Urinary bladder (tissue), 4 donors: ENCODE results near the gene SHC2. TPM values are rescaled to one million over a fixed set of nuclear protein-coding genes. Genes with fewer than 3 reads are reported as not detected.
A peak's percentile ranks its signal among the peaks of the same experiment; 100 is the strongest.

Experiments used
- DNase-seq: peaks from one replicate; pipeline ENCODE4 v3.0.0-alpha.2; 2015; ENCODE audit errors: extremely low spot score
- H3K27ac ChIP-seq: one replicate; pipeline ENCODE4 v1.5.1; 2013; ENCODE audit warnings: low read depth, mild to moderate bottlenecking, moderate library complexity
- H3K36me3 ChIP-seq: one replicate; pipeline ENCODE4 v1.6.1; 2013; ENCODE audit warnings: mild to moderate bottlenecking, moderate library complexity; ENCODE audit not compliant: insufficient read depth
- H3K4me1 ChIP-seq: one replicate; pipeline ENCODE4 v1.6.1; 2013; ENCODE audit warnings: mild to moderate bottlenecking, moderate library complexity; ENCODE audit not compliant: insufficient read depth
- H3K4me3 ChIP-seq: one replicate; pipeline ENCODE4 v1.5.1; 2013; ENCODE audit warnings: low read depth, low read length
- WGBS: extraction: QIAGEN DNeasy Blood & Tissue Kit; methylation state at CpG from one replicate; pipeline ENCODE4 v1.1.7; 2013; 5-methylcytosine and 5-hydroxymethylcytosine counted together
- polyA plus RNA-seq: library from polyadenylated mRNA; stranded (reverse); fragments of 200-250 nt; gene quantifications from one replicate; pipeline ENCODE4 v1.2.3, GENCODE V29; 2013
- total RNA-seq: library from RNA; depleted of rRNA; stranded (reverse); fragments of >200 nt; gene quantifications from one replicate; pipeline ENCODE4 v1.2.3, GENCODE V29; 2014
- donor health status: healthy with polysubstance abuse.
- donor health status: healthy.

SHC2 gene
- total and polyA plus RNA-seq, 2 donors: 10.8 to 24.2 TPM

DNA sequence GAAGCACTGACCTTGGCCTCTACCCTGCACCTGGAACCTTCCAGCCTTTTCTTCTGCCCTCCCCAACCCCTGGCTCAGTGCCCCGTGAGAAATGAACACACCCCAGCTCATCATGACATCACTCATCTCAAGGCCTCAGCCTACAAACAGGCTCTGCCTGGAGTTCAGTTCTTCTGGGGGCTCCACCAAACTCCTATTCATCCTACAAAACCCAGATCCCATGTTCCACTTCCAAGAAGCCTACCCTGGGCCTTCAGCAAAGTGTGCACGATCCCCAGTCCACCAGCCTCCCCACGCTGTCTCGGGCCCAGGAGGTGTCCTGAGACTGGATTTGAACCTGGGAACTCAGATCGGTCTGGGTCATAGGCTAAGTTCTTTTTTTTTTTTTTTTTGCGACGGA is 9.0 kb upstream of the SHC2 start:
- H3K27ac ChIP-seq: no peak overlapping the region
- H3K4me1 ChIP-seq: no peaks in the 10 kb centered on the region
- H3K4me3 ChIP-seq: no peak overlapping the region
- WGBS: 81% methylated on average over 7 of the region's 7 CpGs
- DNase-seq: no peak
- no peaks in the 10 kb centered on the region for H3K36me3 ChIP-seq

GRCh38 chr19:468587-469256 is 7.9 kb upstream of the SHC2 start:
- DNase-seq: no peak
- 80% methylated on average over 27 of the region's 27 CpGs for WGBS
- H3K27ac ChIP-seq: no peak overlapping the region
- H3K4me1 ChIP-seq: no peaks in the 10 kb centered on the region
- no peak overlapping the region for H3K4me3 ChIP-seq
- H3K36me3 ChIP-seq: no peaks in the 10 kb centered on the region

DNA sequence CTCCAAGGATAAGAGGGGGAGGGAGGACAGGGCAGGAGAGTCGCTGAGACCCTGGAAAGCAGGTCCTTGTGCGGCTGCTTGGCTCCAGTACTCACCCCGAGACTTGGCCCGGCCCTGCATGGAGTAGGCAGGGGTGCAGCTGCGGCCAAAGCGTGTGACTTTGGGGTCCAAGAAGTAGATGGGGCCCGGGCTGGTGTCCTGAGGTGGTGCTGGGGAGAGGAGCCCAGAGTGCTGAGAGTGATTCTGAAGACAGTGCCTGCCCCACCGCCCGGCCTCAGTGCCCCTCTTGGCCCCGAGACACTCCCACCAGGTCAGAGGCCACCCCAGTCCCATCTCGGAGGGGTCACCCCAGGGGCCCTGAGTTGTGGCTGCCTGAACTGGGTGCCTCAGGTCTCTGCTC is 6.7 kb upstream of the SHC2 start:
- WGBS: 82% methylated on average over 11 of the region's 11 CpGs
- no peak for DNase-seq
- no peaks in the 10 kb centered on the region for H3K36me3 ChIP-seq
- H3K4me3 ChIP-seq: no peak overlapping the region
- no peaks in the 10 kb centered on the region for H3K4me1 ChIP-seq
- H3K27ac ChIP-seq: no peak overlapping the region

- WGBS: 94% methylated on average over 3 of the region's 3 CpGs
- Histone ChIP-seq H3K36me3 (no peaks in the 10 kb centered on the region), H3K27ac (no peak overlapping the region), H3K4me3 (no peak overlapping the region), H3K4me1 (no peaks in the 10 kb centered on the region)
- DNase-seq: no peak
These were observed 4.4 kb upstream of the SHC2 start for GRCh38 chr19:465056-465816.

DNA sequence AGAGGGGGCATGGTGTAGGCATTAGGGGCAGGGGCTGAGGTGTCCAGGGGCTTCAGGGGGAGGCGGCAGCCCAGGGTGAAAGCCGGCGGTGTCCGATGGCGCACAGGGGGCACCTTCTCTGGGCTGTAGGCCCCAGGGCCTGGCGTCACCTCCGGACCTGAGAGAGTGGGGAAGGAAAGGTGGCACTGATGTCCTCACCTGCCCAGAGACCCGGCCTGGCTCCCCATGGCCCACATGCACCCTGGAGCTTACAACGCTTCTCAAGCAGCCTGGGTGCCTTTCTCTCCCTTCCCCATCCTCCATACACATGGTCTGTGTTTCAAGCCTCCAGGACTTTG is 3.3 kb upstream of the SHC2 start:
- Histone ChIP-seq H3K27ac (no peak overlapping the region), H3K4me1 (peaks cover 2% of the 10 kb centered on the region), H3K36me3 (no peaks in the 10 kb centered on the region), H3K4me3 (no peak overlapping the region)
- DNase-seq: no peak
- 94% methylated on average over 9 of the region's 9 CpGs for WGBS

DNA sequence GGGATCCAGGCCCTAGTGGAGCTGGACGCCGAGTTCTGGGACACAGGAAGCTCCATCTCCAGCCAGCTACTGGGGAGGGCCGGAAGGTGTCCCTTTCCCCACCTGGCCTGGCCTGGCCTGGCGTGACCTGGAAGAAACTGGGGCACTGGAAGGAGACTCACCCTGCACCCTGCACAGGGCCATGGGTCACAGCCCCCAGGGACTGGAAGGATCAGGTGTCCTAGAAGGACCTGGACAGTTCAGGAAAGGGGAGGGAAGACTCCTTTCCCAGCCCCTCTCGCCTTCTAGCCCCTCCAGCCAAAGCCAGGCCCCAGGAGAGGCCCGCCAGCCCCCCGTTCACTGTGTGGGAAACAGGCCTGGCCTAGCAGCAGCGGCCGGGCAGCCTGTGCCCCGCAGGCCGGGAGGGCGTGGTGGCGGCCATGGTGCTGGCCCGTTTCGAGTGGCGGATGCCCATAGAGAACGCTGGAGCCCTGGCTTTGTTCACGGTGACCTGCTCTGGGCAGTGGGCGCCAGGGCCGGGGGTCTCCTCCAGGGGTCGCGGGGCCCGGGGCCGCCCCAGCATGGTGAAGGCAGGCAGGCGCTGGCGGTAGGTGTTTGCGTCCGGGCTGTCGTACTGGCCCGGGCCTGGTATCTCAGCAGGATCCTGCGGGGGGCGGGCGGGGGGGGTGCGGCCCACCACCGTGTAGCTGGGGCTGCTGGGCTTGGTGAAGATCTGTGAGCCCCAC is 2.8 kb upstream of the SHC2 start:
- DNase-seq: no peak

DNA sequence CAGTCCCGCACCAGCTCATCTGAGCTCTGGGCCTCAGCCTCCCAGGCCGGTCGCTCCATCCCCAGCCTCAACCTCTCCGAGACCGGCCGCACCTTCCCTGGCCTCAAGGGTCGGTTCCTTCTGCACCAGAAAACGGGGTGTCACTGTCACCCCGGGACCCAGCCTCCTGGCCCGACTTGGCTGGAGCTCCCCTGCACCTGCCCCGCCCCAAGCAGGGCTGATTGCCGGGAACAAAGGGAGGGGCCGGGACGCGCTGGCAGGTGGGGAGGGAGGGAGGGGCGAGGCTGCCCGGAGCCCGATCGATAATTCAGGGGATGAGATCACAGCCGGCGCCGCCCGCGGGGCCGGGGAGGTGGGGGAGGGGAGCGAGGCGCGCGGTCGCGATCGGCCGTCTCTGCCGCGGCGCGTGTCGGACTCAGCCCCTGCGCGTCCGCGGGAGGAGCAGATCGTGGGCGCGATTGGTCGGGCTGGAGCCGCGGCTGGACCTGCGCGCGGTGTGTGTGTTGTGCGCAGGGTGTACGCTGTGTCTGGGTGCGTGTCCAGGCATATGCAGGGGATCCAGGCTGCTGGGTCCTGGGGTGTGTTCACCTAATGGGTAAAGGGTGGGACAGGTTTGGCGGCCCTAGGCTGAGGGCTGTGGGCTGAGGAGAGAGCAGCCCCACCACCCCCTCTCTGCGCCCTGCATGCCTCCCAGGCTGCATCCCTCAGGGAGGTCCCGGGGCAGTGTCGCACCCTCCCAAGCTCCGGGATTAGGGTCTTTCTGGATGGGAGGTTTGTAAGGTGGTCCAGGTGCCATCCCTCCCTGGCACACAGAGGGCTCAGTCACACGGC is 1.1 kb upstream of the SHC2 start:
- DNase-seq: no peak
- no peak overlapping the region for H3K27ac ChIP-seq
- 6% methylated on average over 60 of the region's 60 CpGs for WGBS
- H3K4me3 ChIP-seq: peak overlapping the region; percentile 29
- no peaks in the 10 kb centered on the region for H3K36me3 ChIP-seq
- peaks cover 2% of the 10 kb centered on the region for H3K4me1 ChIP-seq

More for the DNA sequence above, 2.8 kb upstream of the SHC2 start:
- no peaks in the 10 kb centered on the region for H3K36me3 ChIP-seq
- H3K4me1 ChIP-seq: peaks cover 2% of the 10 kb centered on the region
- no peak overlapping the region for H3K27ac ChIP-seq
- H3K4me3 ChIP-seq: no peak overlapping the region
- 82% methylated on average over 35 of the region's 35 CpGs for WGBS

GRCh38 chr19:459724-460511 is 915 bp downstream of the SHC2 start:
- no peak for DNase-seq
- Histone ChIP-seq H3K4me3 (peak overlapping the region; percentile 72), H3K4me1 (peaks cover 2% of the 10 kb centered on the region), H3K27ac (peak overlapping the region; percentile 67), H3K36me3 (no peaks in the 10 kb centered on the region)
- 1% methylated on average over 66 of the region's 66 CpGs for WGBS

- no peak overlapping the region for H3K4me3 ChIP-seq
- WGBS: 96% methylated on average over 89 of the region's 89 CpGs
- H3K36me3 ChIP-seq: no peaks in the 10 kb centered on the region
- H3K27ac ChIP-seq: no peak overlapping the region
- no peak for DNase-seq
- peaks cover 2% of the 10 kb centered on the region for H3K4me1 ChIP-seq
These were observed 2.5 kb downstream of the SHC2 start for GRCh38 chr19:458091-459042.

DNA sequence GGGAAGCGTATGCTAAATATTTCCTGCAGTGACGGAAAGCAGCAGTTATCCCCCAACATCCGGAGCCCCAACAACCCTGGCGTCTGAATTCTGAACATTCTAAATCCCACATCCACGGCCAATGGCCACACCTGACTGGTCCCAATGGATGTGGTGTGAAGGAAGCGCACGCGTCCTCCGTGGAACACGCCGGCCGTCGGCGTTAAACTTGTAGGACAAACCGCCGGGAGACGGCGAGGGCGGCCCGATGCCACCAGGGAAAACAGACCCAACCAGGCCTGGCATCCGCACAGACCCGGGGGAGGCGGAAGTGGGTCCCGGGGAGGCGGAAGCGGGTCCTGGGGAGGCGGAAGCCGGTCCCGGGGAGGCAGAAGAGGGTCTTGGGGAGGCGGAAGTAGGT is 3.2 kb downstream of the SHC2 start:
- WGBS: 96% methylated on average over 30 of the region's 30 CpGs

GRCh38 chr19:456547-457110 is 4.2 kb downstream of the SHC2 start:
- Histone ChIP-seq H3K27ac (no peak overlapping the region), H3K4me1 (peaks cover 2% of the 10 kb centered on the region), H3K36me3 (no peaks in the 10 kb centered on the region), H3K4me3 (no peak overlapping the region)
- DNase-seq: no peak
- 88% methylated on average over 18 of the region's 18 CpGs for WGBS

More for the DNA sequence above, 3.2 kb downstream of the SHC2 start:
- no peak for DNase-seq
- Histone ChIP-seq H3K27ac (no peak overlapping the region), H3K36me3 (no peaks in the 10 kb centered on the region), H3K4me1 (peaks cover 2% of the 10 kb centered on the region), H3K4me3 (no peak overlapping the region)
